ENCODE results near the gene ARHGEF38.

ARHGEF38 gene

GRCh38 chr4:105613306-105613705 is 60.9 kb downstream of the ARHGEF38 start:
- DNase-seq: no peak

DNA sequence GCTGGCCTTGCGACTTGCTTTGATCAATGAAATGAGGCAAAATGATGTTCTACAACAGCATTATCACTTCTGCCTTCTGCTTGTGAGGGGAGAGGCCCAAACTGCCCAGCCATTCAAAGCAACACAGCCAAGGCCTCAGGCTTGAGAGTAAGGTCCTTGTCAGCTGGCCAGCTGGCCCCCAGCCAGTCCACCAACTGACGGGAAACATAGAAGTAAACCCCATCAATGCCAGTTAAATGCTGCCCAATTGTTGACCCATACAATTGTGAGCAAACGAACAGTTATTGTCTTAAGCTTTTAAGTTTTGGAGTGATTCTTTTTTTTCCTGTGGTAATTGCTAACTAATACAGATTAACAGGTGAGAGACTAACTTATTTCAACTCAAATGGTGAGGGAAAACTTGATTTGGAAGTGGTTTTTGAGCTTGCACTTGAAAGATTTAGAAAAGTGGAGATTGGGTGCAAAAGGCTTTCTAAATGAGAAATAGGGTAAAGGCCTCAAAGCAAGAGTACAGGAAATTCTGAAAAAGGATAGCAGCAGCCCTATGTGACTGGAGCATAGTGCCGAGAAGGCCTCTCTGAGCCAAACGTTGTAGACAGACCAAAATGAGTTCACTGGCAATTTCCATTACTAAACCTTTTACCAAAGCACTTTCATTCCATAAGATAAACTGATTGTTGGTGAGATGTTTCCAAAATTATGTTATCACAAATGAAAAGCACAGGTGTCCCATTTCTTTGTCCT is 66.9 kb downstream of the ARHGEF38 start:
- no peak for DNase-seq

DNA sequence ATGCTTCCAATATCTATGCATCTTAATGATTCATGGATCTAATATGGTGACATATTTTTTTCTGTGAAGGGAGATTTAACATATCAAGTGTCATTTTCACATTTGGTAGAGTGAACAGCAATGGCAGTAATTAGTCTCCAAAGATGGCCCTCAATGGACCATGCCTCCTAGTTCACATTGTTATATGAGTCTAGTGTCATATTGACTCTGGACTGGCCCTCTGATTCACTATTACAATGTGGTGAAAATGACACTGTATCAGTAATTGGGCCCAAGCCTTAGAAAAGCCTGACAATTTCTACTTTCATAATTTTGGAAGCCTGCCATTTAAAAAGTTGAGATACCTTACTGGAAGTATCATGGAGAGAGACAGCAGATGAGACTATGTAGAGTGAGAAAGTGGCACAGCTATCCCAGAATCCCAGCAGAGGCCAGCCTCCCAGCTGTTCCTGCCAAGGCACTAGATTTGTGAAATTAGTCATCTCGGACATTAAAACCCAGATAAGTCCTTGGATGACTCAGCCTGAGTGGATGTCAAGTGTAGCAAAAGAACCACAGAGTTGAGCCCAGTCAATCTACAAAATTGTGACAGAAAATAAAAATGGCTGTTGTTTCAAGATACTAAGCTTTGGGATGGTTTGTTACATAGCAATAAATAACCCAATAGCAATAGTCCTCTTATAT is 68.4 kb downstream of the ARHGEF38 start:
- DNase-seq: no peak

- no peak for DNase-seq
Measured at GRCh38 chr4:105622269-105622668, 69.8 kb downstream of the ARHGEF38 start.

GRCh38 chr4:105623099-105623498 is 70.7 kb downstream of the ARHGEF38 start:
- no peak for DNase-seq

DNA sequence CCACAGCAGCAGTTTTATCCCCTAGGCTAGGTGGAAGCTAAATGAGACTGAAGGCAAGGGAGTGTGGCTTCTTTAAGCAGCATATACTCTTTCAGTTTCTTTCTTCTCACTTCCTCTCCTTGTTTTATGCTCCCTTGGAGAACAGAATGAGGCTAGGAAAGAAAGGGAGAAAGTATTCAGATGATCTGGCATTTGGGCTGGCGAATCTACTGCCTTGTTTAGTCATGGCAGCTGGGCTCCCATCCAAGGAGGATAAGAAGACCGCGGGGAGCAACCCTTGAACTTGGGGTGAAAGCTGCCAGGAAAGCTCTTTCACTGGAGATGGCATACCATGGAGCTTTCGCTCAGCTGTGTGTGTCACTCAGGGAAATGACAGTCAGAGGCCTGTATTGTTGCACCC is 72.1 kb downstream of the ARHGEF38 start:
- no peak for DNase-seq

DNA sequence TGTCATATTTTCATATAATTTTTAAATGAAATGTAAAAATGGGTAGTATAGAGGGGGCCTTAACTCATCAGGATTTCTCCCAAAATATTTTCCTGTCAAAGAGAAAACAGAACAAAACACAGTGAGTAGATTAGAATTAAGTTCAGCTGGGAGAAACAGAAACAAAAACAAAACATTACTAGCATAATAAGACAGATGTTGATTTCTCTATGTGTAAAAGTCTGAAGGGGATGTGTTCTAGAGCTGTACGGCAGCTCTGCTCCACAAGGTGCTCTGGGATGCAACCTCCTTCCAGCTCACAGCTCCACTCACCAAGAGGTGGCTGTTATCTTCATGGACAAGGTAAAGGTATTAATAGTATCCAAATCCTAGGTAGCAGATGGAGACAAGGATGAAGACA is 72.8 kb downstream of the ARHGEF38 start:
- no peak for DNase-seq

DNA sequence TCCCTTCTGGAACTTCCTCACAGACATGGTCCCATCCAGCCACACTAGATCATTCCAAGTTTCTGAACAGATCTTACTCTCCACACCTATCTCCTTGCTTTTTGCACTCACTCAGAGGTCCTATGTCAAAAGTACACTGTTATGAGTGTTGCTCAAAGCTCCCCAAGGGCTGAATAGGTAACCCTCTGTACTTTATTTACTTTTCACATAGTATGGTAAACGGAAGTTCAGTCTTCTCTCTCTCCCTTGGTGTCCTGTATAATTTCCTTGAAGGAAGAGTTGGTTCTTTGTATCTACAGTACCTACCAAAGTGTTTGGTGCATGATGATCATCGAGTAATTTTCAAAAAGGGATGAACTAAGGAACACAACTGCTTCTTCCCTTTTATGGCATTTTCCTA is 74.4 kb downstream of the ARHGEF38 start:
- no peak for DNase-seq

DNA sequence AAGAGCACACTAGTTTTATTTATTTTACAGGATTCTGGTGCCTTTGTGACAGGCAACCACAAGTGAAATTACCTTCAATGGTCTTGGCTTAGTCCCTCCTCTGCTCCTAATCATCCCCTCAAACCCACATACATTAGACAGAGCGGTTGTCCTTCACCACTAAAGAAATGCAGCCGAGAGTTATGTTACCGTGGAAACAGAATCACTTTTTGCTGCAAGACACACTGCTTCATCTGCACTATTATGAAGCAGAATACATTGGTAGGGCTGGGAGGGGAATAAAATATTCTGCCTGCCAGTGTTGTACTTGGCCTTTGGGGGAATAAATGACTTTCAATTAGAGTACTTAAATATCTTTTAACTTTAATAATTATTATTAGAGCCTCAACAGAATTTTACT is 75.2 kb downstream of the ARHGEF38 start:
- no peak for DNase-seq

DNA sequence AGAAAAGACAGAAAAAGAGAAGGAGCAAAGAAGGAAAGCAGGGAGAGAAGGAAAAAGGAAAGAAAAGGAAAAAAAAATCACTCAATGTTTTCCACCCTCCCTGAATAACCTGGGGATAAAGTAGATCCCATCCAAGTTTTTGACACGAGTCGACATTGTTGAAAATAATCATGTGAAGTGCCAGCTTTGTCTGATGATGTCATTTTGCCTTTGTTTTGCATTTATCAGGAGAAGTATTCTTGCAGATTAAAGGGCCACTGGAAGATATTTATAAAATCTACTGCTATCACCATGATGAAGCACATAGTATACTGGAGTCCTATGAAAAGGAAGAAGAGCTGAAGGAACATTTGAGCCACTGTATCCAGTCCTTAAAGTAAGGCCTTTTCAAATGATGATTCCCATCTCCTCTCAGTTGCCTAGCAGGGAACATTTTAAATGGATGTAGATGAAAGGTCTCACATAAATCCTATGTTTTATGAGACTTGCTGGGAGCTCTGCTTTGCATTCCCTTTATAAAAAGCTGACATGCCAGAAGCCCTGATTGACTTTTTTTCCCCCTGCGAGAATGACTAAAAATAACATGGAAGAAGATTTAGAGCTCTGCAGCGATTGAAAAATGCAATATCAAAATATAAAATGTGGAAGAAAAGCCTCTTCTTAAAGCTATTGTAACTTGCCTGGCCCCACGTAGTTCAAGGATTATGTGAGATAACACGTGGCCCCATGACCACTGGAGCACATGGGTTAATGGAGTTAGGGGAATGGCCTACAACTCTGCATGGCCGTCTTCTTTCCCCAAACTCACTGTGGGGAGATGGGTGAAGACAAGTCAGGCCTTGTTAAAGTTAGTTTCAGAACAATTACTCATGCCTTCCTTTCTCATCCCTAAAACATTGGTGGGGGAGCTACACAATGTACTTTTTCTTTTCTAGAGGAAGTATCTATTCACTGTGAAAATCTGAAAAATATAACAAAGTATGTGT is 78.5 kb downstream of the ARHGEF38 start:
- DNase-seq: no peak

- DNase-seq: no peak
Measured at GRCh38 chr4:105631818-105632400, 79.5 kb downstream of the ARHGEF38 start.

DNA sequence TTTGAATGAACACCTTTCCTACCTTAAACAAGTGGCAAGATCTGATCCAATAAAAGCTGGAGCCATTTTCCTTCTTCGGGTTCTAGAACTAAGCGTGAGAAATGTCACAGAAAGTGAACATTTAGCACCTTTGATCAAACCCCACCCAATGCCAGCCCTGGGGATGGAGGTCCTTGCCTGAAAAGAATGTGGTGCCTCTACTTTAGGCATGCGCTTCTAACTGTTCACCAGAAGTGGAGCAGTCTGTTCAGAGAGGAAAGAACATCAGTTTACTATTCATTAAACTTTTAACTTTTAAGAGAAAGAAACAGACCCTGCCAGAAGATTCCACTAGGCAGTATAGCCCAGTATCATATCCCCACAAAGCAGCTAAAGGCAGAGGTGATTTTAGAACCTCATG is 80.2 kb downstream of the ARHGEF38 start:
- DNase-seq: no peak

GRCh38 chr4:105633241-105633640 is 80.8 kb downstream of the ARHGEF38 start:
- DNase-seq: no peak

GRCh38 chr4:105634402-105635080 is 82.1 kb downstream of the ARHGEF38 start:
- DNase-seq: no peak

DNA sequence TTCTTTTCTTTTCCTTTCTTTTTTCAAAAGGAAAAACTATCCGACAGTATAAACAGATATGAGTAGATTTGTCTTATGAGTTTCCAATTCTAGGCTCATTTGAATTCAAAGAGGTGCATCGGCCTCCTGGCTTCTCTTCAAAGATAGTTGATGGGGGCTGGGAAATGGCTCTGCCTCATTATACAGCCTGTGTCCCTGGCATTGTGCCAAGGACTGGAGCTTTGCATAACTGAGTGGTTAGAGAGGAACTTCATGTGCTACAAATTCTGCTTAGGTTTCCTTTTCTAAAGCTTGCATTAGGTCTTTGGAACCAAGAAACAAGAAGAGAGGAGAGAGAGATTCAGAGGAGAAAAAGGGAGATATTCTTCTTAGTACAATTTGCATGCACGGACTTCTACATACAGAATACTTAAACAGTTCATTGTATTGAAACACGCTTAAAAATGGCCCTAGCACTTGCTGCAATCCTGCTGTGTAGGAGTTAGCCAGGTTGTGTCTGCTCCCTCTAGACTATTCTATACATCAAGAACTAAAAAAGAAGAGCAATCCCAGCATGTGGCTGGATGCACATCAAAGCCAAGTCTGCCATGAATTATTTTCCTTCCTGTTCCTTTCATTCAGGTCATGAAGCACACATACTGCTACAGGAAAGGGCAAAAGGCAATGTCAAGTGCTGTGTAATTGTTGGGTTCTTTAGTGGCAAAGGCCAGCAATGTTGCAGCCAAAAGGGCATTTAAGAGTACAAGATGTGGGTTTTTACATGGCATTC is 85.2 kb downstream of the ARHGEF38 start:
- no peak for DNase-seq

GRCh38 chr4:105641845-105642244 is 89.4 kb downstream of the ARHGEF38 start:
- DNase-seq: no peak

DNA sequence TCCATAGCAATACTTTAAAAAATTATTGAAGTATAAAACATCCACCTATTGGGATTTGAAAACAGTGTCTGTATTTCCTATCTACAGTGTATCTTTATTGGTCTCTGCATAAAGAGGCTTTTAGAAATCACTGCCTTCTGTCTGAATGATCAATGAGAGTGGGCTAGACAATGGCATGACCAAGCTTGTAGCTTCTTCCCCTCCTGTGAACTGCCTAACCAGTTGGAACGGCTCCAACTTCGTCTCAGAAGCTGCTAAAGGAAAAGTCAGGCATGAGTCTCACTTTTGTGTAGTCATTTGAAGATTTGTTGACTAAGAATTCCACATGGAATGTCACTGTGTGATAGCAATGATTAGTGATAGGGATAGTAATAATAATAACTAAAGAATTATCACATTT is 91.8 kb downstream of the ARHGEF38 start:
- DNase-seq: no peak

DNA sequence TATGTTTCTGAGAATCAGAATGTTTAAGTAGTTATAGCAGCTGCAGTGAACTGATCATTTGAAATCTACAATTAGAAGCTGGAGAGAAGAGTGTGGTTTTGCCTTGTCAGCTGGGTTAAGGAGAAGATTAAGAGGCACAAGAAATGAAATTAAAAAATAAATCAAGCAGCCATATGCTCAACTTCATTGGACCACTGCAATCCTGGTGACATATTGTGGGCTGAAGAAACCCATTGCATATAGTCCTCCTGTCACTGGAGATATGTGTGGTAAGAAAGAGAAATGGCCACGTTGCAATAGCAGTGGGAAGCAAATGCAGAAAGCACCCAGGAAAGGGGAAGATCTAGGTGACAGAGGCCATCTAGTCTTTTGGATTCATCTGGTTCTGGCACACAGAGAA is 93.0 kb downstream of the ARHGEF38 start:
- no peak for DNase-seq

- no peak for DNase-seq
Measured at GRCh38 chr4:105650190-105650589, 97.8 kb downstream of the ARHGEF38 start.

- no peak for DNase-seq
Measured at GRCh38 chr4:105651884-105652283, 99.5 kb downstream of the ARHGEF38 start.

- no peak for DNase-seq
Measured at GRCh38 chr4:105652286-105652888, 100.0 kb downstream of the ARHGEF38 start.

All from T-helper 9 cell (primary cell).